ENCODE results near the gene CILP.
A peak's percentile ranks its signal among the peaks of the same experiment; 100 is the strongest.

Gene CILP

GRCh38 chr15:65221697-65222096 is 10.4 kb upstream of the CILP start:
- no peak for DNase-seq (ENCODE audit: low read depth)

- DNase-seq (ENCODE audit: low read depth), result no peak
Measured at GRCh38 chr15:65219137-65219536, 7.9 kb upstream of the CILP start.

GRCh38 chr15:65217526-65218482 is 6.5 kb upstream of the CILP start:
- no peak for DNase-seq (ENCODE audit: low read depth)

- DNase-seq (ENCODE audit: low read depth), result no peak
Measured at GRCh38 chr15:65215496-65215895, 4.2 kb upstream of the CILP start.

GRCh38 chr15:65214010-65214409 is 2.7 kb upstream of the CILP start:
- DNase-seq (ENCODE audit: low read depth), result no peak

- no peak for DNase-seq (ENCODE audit: low read depth)
Measured at GRCh38 chr15:65213241-65213640, 2.0 kb upstream of the CILP start.

- DNase-seq (ENCODE audit: low read depth), result peak; percentile 5
Measured at GRCh38 chr15:65212097-65212496, 824 bp upstream of the CILP start.

GRCh38 chr15:65211482-65211982 is 259 bp upstream of the CILP start:
- DNase-seq (ENCODE audit: low read depth), result no peak

- DNase-seq (ENCODE audit: low read depth), result no peak
Measured at GRCh38 chr15:65209701-65210643, 1.3 kb downstream of the CILP start.

GRCh38 chr15:65208647-65209046 is 2.6 kb downstream of the CILP start:
- DNase-seq (ENCODE audit: low read depth), result no peak

GRCh38 chr15:65207280-65207840 is 3.9 kb downstream of the CILP start:
- no peak for DNase-seq (ENCODE audit: low read depth)

GRCh38 chr15:65206750-65207149 is 4.5 kb downstream of the CILP start:
- DNase-seq (ENCODE audit: low read depth), result no peak

GRCh38 chr15:65204931-65205660 is 6.2 kb downstream of the CILP start:
- DNase-seq (ENCODE audit: low read depth), result no peak

- no peak for DNase-seq (ENCODE audit: low read depth)
Measured at GRCh38 chr15:65204236-65204930, 6.9 kb downstream of the CILP start.

GRCh38 chr15:65201918-65202317 is 9.4 kb downstream of the CILP start:
- DNase-seq (ENCODE audit: low read depth), result no peak

- DNase-seq (ENCODE audit: low read depth), result no peak
Measured at GRCh38 chr15:65198571-65198970, 12.7 kb downstream of the CILP start.

GRCh38 chr15:65197337-65197645 is 14.0 kb downstream of the CILP start:
- DNase-seq (ENCODE audit: low read depth), result no peak

GRCh38 chr15:65196637-65197336 is 14.5 kb downstream of the CILP start:
- no peak for DNase-seq (ENCODE audit: low read depth)

GRCh38 chr15:65195548-65195923 is 15.7 kb downstream of the CILP start:
- DNase-seq (ENCODE audit: low read depth), result no peak

GRCh38 chr15:65194826-65195547 is 16.3 kb downstream of the CILP start:
- DNase-seq (ENCODE audit: low read depth), result no peak

Measured in stimulated activated CD4-positive, alpha-beta T cell treated with anti-CD3 and anti-CD28 coated beads, Interleukin-2, amount 100 ng/mL, for 4 hours (primary cell).